HepG2 (cell line): ENCODE measurements around the gene MRPS31. TPM values are rescaled to one million over a fixed set of nuclear protein-coding genes. Genes with fewer than 3 reads are reported as not detected.

Experiments used
- ATAC-seq: fragments of 200-7000 bp; cut with Tn5 transposase; 3 replicates; pipeline ENCODE4 v1.9.1; 2020; ENCODE audit warnings: mild to moderate bottlenecking, moderate library complexity
- BruUV-seq: library from RNA; stranded (reverse); fragments of 400-500 nt; replicated peaks from 2 replicates; lab custom pipeline; 2021; lab: Mats Ljungman, UMichigan
- CTCF ChIA-PET: fragments of 300-600 bp; formaldehyde crosslinking; extraction: SDS; loops from one replicate; lab custom pipeline; 2021; ENCODE audit warnings: low total read pairs, inconsistent platforms, low intra/inter-chr PET ratio; lab: Yijun Ruan, JAX
- POLR2A ChIA-PET: fragments of 350-600 bp; sonication (Branson Sonifier 250); formaldehyde crosslinking; loops from one replicate; lab custom pipeline; 2020; ENCODE audit warnings: antibody characterized with exemption, inconsistent platforms; lab: Yijun Ruan, JAX
- DNase-seq: peaks from one replicate; pipeline ENCODE4 v3.0.0-alpha.2; 2015; ENCODE audit warnings: low spot score
- FAIRE-seq: peaks from 3 replicates; lab custom pipeline; 2011; peaks lifted over from hg19 to GRCh38; lab: Jason Lieb, UNC
- H2AFZ ChIP-seq: one replicate; pipeline ENCODE4 v1.6.1; 2011; ENCODE audit warnings: low read length, inconsistent platforms
- H3K27ac ChIP-seq: fragments of 300-600 bp; 3 replicates; pipeline ENCODE4 v1.8.0; 2011; ENCODE audit warnings: mixed run types, mild to moderate bottlenecking, mixed read lengths, low read length, inconsistent platforms; ENCODE audit not compliant: insufficient read depth; ENCODE audit errors: extremely low read length
- H3K27me3 ChIP-seq, 2 experiments: fragments of 200-600 bp in 1 of 2; 2 replicates in 1 of 2; 3 replicates in 1 of 2; pipeline versions ENCODE4 v1.6.0 to v1.8.0; 2011; ENCODE audit warnings: low read length in 2 of 2, mild to moderate bottlenecking in 2 of 2, moderate library complexity in 2 of 2, inconsistent platforms in 1 of 2; ENCODE audit not compliant: insufficient read depth in 2 of 2, control insufficient read depth in 1 of 2
- H3K36me3 ChIP-seq, 2 experiments: fragments of 200-600 bp in 1 of 2; replicated peaks in 1 of 2; 2 replicates in 1 of 2; 3 replicates in 1 of 2; pipeline versions ENCODE4 v1.5.1 to v1.8.0; 2011; ENCODE audit warnings: low read length in 2 of 2, inconsistent platforms in 1 of 2; ENCODE audit not compliant: insufficient read depth in 2 of 2, control insufficient read depth in 1 of 2
- H3K4me1 ChIP-seq: 2 replicates; pipeline ENCODE4 v1.5.1; 2012; ENCODE audit warnings: low read length, inconsistent platforms; ENCODE audit not compliant: insufficient read depth
- H3K4me2 ChIP-seq: 2 replicates; pipeline ENCODE4 v1.6.0; 2011; ENCODE audit warnings: low read depth, low read length, inconsistent platforms
- H3K4me3 ChIP-seq, 3 experiments: fragments of 200-600 bp in 1 of 3; sonication (generic), shearing (Covaris generic) in 1 of 3; replicated peaks in 1 of 3; 2 replicates each; pipeline ENCODE4 v1.5.1; 2011 to 2016; ENCODE audit warnings: low read length in 3 of 3, inconsistent platforms in 2 of 3, low read depth in 2 of 3, mild to moderate bottlenecking in 2 of 3, control low read depth in 1 of 3, mixed read lengths in 1 of 3; ENCODE audit not compliant: insufficient read depth in 1 of 3
- H3K79me2 ChIP-seq: one replicate; pipeline ENCODE4 v1.6.1; 2011; ENCODE audit warnings: low read length, inconsistent platforms; ENCODE audit not compliant: insufficient read depth
- H3K9ac ChIP-seq: 2 replicates; pipeline ENCODE4 v1.6.0; 2011; ENCODE audit warnings: mild to moderate bottlenecking, low read depth, low read length, inconsistent platforms; ENCODE audit not compliant: insufficient read depth
- H3K9me3 ChIP-seq: 2 replicates; pipeline ENCODE4 v1.5.1; 2012; ENCODE audit warnings: mild to moderate bottlenecking, low read length
- H4K20me1 ChIP-seq: 2 replicates; pipeline ENCODE4 v1.6.0; 2011; ENCODE audit warnings: inconsistent platforms, mild to moderate bottlenecking, low read length, moderate library complexity; ENCODE audit not compliant: insufficient read depth
- JUN ChIP-seq: sonication (generic); formaldehyde crosslinking; IDR thresholded peaks from 2 replicates; pipeline ENCODE4 v1.4.0; 2020; ENCODE audit warnings: mild to moderate bottlenecking, missing genetic modification reagents
- SATB2 ChIP-seq: sonication (generic); formaldehyde crosslinking; IDR thresholded peaks from 2 replicates; pipeline ENCODE4 v1.5.0; 2020; ENCODE audit warnings: missing genetic modification reagents
- SKI ChIP-seq: fragments of 450-650 bp; IDR thresholded peaks from one replicate; pipeline ENCODE4 v1.6.1; 2018; ENCODE audit warnings: mild to moderate bottlenecking; ENCODE audit not compliant: partially characterized antibody
- TSC22D2 ChIP-seq: sonication (generic); formaldehyde crosslinking; IDR thresholded peaks from 2 replicates; pipeline ENCODE4 v1.5.1; 2020; ENCODE audit warnings: missing genetic modification reagents, mild to moderate bottlenecking, borderline replicate concordance
- ZNF564 ChIP-seq: sonication (generic); formaldehyde crosslinking; IDR thresholded peaks from 2 replicates; pipeline ENCODE4 v1.8.1; 2023; ENCODE audit warnings: mild to moderate bottlenecking, missing genetic modification reagents
- ZNF703 ChIP-seq: sonication (generic); formaldehyde crosslinking; IDR thresholded peaks from 2 replicates; pipeline ENCODE4 v1.5.1; 2020; ENCODE audit warnings: missing genetic modification reagents, mild to moderate bottlenecking, moderate library complexity, borderline replicate concordance
- ZSCAN22 ChIP-seq: sonication (generic); formaldehyde crosslinking; IDR thresholded peaks from 2 replicates; pipeline ENCODE4 v1.4.0; 2020; ENCODE audit warnings: mild to moderate bottlenecking, missing genetic modification reagents
- WGBS: methylation state at CpG from one replicate; pipeline ENCODE4 v1.1.6; 2017; ENCODE audit warnings: low lambda C conversion rate; 5-methylcytosine and 5-hydroxymethylcytosine counted together
- in situ Hi-C: cut with HindIII; loops from 2 replicates; pipeline ENCODE4 v1.10.0; 2017; ENCODE audit warnings: low pct_unique_long_range_greater_than_20kb; ENCODE audit not compliant: extremely low pct_ligation_motif_present
- intact Hi-C: fragments of 100-400 bp; cut with micrococcal nuclease; formaldehyde crosslinking; loops from one replicate; pipeline ENCODE4 v1.10.0; 2022; ENCODE audit not compliant: unreplicated experiment
- polyA plus RNA-seq, 8 experiments: library from polyadenylated mRNA; depleted of rRNA in 3 of 8; stranded (reverse) in 7 of 8; unstranded in 1 of 8; fragments of >200 nt; fragmentation: Illumina TruSeq in 4 of 8; extraction: Trizol in 4 of 8; gene quantifications; 2 replicates each; pipeline versions ENCODE4 v1.2.1 to v1.2.3, GENCODE V29; 2011 to 2016; ENCODE audit warnings: low read depth in 4 of 8, missing spikeins in 1 of 8, mixed read lengths in 1 of 8; ENCODE audit not compliant: insufficient read depth in 1 of 8
- total RNA-seq, 5 experiments: library from RNA; depleted of rRNA; stranded (reverse); fragments of >200 nt; fragmentation: Illumina TruSeq; extraction: Trizol; gene quantifications; 2 replicates each; pipeline ENCODE4 v1.2.3, GENCODE V29; 2016; ENCODE audit warnings: low read depth in 1 of 5
- TF ChIP-seq, protein P1 (sequence below), 2 experiments: sonication (generic) in 1 of 2; formaldehyde crosslinking in 1 of 2; IDR thresholded peaks; 2 replicates each; pipeline versions ENCODE4 v1.4.0 to v1.6.1; 2016 to 2020; ENCODE audit warnings: borderline replicate concordance in 1 of 2, low read depth in 1 of 2, mild to moderate bottlenecking in 1 of 2, missing genetic modification reagents in 1 of 2

The MRPS31 gene
- total and polyA plus RNA-seq, 2 of the 13 experiments (the other 11 are each of a cell fraction or from before 2014, with no cell fraction given), result 23.7 to 34.1 TPM

DNA sequence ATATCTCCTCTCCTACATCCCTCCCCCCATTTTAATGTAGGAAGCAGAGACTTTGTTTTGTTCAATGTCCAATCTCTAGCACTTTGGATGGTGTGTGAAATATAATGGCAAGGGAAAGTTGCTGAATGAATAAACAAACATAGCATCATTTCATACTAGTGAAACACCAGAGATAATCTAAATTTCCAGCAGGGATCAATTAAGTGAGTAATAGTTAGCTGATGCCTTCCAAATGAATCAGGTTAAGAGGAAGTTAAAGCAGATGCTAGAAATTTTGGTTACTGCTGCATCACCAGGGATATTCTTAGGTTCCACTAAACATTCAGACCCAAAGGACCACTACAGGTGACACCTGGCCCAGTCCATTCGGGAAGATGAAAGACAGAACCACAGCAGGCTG, 8.1 kb downstream of the MRPS31 start (continued):
- TF ChIP-seq, protein P1, sequence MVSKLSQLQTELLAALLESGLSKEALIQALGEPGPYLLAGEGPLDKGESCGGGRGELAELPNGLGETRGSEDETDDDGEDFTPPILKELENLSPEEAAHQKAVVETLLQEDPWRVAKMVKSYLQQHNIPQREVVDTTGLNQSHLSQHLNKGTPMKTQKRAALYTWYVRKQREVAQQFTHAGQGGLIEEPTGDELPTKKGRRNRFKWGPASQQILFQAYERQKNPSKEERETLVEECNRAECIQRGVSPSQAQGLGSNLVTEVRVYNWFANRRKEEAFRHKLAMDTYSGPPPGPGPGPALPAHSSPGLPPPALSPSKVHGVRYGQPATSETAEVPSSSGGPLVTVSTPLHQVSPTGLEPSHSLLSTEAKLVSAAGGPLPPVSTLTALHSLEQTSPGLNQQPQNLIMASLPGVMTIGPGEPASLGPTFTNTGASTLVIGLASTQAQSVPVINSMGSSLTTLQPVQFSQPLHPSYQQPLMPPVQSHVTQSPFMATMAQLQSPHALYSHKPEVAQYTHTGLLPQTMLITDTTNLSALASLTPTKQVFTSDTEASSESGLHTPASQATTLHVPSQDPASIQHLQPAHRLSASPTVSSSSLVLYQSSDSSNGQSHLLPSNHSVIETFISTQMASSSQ (IDR thresholded peaks at IDR 0.05; ENCODE audit: low read depth), result no peak
- TF ChIP-seq, protein P1 (CRISPR knock-in tag; IDR thresholded peaks at IDR 0.05; ENCODE audit: borderline replicate concordance), result no peak
- no peak for TF ChIP-seq ZNF564 (CRISPR knock-in tag)
- TF ChIP-seq JUN (CRISPR knock-in tag), result no peak
- TF ChIP-seq TSC22D2, result no peak
- no peak for TF ChIP-seq ZSCAN22
- TF ChIP-seq ZNF703 (CRISPR knock-in tag), result no peak
- TF ChIP-seq SKI, result no peak

DNA sequence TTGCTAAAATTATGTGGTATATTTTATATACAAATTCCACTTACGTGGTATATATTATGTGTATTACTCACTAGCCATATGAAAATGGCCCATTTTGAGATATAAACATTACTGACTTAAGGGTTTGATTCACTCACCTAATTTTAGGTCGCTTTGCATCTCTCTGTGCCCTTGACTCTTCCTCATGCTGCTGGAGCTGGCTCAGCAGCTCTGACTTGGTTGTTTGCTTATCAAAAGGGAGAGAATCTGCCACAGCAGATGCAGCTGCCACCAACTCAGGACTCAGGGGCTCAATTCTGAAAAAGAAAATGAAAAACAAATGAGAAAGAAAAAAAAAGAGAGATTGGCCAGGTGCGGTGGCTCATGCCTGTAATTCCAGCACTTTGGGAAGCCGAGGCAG, 12.2 kb downstream of the MRPS31 start:
- POLR2A ChIA-PET, result no interaction called here
- Histone ChIP-seq H3K4me3 (no peak overlapping the region), H4K20me1 (no peaks in the 10 kb centered on the region), H3K4me1 (no peaks in the 10 kb centered on the region), H3K79me2 (no peaks in the 10 kb centered on the region), H3K27ac (no peak overlapping the region), H2AFZ (no peak overlapping the region), H3K4me2 (no peak overlapping the region), H3K9ac (no peak overlapping the region), H3K9me3 (no peaks in the 10 kb centered on the region), H3K36me3 (peaks cover 8 to 37% of the 10 kb centered on the region in 2 experiments), H3K27me3 (no peaks in the 10 kb centered on the region)
- in situ Hi-C loops, result no loop called here
- 93% methylated on average over 4 of the region's 4 CpGs for WGBS
- CTCF ChIA-PET, result no interaction called here
- ATAC-seq (no peak), DNase-seq (no peak), FAIRE-seq (no peak)
- TF ChIP-seq SATB2, result no peak
- intact Hi-C loops, result no loop called here
- no TSS peak for BruUV-seq
